GM21515 (cell line): Measurements from ENCODE around the gene CSPG4.
"Not testable (repeated sequence)": the region's sequence is repeated elsewhere in the genome, so short reads cannot be mapped to it uniquely, and the experiment has no call there.

Experiments
- ATAC-seq: cut with Tn5 transposase; IDR thresholded peaks from one replicate; pipeline ENCODE4 v1.9.1; 2021; ENCODE audit not compliant: unreplicated experiment

Gene CSPG4

DNA sequence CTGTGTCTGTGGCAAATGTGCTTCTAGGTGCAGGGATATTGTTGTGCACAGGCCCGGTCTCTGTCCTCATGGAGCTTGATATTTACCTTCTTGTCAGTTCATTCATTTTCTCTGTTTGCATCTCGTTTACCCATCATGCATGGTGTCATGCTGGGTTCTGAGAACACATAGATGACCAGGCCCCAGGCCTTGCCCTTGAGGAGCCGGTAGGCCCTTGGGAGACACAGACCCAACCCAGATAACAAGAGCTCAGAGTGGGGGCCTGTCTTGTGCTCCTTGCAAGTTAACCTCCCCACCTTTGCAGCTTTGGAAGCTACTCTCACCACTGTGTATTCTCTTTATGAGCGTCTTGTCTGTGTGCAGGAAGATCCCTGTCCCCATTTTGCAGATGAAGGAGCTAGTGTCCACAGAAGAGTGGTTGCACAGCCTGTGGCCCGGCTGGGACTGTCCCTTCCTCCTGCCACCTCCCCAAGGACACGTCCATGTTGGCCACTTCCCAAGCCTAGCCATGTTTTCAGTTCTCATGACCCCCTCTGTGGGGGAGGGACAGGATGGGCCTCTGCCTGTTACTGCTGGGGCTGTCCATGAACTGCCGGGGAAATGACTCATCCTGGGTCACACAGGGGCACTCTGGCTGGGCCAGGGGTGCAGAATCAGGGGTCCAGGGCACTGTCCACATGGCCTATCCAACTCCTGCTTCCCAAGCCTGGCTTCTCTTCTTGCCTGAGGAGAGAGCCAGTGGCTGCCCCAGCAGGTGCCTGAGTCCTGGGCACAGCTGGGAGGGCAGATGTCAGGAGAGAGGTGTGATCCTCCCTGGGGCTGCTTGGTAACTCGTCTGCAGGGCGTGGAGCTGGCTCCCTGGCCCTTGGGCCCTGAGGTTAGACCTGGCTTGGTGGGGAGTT is 61.5 kb downstream of the CSPG4 start:
- ATAC-seq = no peak

- no peak for ATAC-seq
Observed at GRCh38 chr15:75649848-75650247, 62.8 kb downstream of the CSPG4 start.

GRCh38 chr15:75649045-75649761 is 63.4 kb downstream of the CSPG4 start:
- ATAC-seq = no peak

GRCh38 chr15:75648156-75649000 is 64.3 kb downstream of the CSPG4 start:
- ATAC-seq = no peak

- no peak for ATAC-seq
Observed at GRCh38 chr15:75647370-75648155, 65.1 kb downstream of the CSPG4 start, which contains the start of gene SNX33. TSS of gene SNX33 (plus strand) at chr15:75647912. CDS start at chr15:75649103, 1,191 bp downstream.

DNA sequence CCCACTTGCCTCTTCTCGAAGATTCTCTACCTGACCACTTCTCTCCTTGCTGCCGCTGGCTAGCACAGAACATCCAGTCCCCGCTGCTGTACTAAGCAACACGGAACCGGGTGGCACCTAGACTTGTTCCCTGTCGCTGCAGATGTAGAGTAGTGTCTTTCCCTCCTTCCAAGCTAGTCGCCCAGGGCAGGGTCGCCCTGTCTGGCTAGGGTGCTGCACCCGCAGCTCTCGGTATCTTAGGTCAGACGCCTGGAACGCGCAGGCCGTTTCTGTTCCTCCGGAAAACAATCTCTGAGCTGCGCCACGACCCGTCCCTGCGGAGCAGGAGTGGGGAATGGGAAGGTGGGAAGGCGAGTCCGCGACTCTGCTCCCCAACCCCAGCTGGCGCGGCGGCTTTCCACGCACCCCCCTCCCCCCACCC is 65.7 kb downstream of the CSPG4 start:
- ATAC-seq = no peak

GRCh38 chr15:75646112-75646943 is 66.3 kb downstream of the CSPG4 start:
- no peak for ATAC-seq

- no peak for ATAC-seq
Observed at GRCh38 chr15:75644376-75644775, 68.3 kb downstream of the CSPG4 start.

GRCh38 chr15:75641603-75642002 is 71.0 kb downstream of the CSPG4 start:
- ATAC-seq = no peak

- ATAC-seq = no peak
Observed at GRCh38 chr15:75641179-75641503, 71.5 kb downstream of the CSPG4 start.

DNA sequence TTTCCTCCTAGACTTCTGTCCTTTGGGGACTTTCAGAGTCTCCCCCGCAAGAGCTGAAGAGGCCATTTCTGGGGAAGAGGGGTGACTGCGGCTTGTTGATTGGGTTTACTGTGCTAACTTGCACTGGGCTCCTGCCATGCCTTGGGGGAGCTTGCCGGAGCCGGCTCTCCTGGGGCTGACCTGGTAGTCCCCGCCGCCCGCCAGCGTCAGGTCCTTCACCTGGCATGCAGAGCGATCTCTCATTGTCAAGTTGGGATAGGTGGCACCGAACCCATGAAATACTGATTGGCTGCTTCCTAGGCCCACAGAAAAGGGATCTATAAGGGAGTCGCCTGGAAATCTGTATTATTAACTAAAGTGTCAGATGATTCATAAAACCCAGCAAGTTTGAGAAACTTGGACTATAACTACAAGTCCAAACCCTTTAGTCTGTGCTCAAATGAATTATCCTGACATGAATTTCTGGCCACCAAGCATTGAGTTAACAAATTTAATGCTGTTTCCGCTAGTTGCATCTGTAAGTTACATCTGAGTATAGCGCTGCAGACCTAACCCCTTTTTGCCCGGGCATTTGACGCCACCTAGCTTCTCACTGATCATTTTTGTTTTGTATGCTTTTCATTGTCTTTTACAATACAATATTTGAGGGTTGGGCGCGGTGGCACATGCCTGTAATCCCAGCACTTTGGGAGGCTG is 72.0 kb downstream of the CSPG4 start:
- peak; percentile 41 for ATAC-seq

- ATAC-seq = peak; percentile 88
Observed at GRCh38 chr15:75639709-75640482, 72.8 kb downstream of the CSPG4 start, which contains the start of gene IMP3. TSS of gene IMP3 (minus strand) at chr15:75640224. CDS start at chr15:75640168, 56 bp downstream.

DNA sequence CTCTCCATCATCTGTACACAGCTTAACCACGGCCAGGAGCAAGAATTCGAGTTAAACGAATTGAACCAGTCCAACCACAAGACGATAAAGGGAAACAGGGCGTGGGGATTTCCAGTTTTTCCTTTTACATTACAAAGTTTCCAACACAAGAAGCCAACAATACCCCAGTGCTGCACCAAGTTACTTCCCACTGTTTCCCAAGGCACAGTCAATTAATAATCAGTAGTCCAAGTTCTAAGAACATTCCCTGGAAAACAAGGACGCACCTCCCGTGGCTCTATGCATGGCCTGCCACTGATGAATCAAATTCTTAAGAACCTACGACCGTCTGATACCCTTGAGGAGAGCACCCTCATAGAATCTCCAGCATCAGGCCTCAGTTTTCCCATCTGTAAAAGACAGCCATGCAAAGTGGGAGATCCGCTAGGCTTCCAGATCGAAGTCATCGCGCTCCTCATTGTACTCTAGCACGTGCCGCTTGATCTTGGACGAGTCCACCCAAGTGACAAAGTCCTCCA is 73.4 kb downstream of the CSPG4 start:
- ATAC-seq = no peak

GRCh38 chr15:75637245-75638009 is 75.2 kb downstream of the CSPG4 start:
- no peak for ATAC-seq

DNA sequence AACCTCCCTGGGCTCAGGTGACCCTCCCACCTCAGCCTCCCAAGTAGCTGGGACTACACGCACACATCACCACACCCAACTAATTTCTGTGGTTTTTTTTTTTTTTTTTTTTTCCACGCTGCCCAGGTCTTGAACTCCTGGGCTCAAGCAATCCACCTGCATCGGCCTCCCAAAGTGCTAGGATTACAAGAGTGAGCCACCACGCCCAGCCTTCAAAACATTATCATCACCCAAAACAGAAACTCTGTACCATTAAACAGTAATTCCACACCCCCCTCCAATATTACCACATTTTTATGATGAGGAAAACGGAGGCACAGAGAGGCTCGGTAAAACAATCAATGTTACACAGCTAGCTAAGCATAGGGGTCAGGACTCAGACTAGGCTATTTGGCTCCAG is 76.6 kb downstream of the CSPG4 start:
- no peak for ATAC-seq

GRCh38 chr15:75633922-75634321 is 78.7 kb downstream of the CSPG4 start:
- not testable (repeated sequence) for ATAC-seq

- no peak for ATAC-seq
Observed at GRCh38 chr15:75631935-75632334, 80.7 kb downstream of the CSPG4 start.
